Inflammatory macrophage treated with lipopolysaccharide for 1 hour (primary cell): ENCODE data around the gene EFEMP1.

Experiments used
- DNase-seq, 2 donors: peaks; one replicate each; pipeline ENCODE4 v3.0.0-alpha.2; 2020 to 2022

The EFEMP1 gene, protein sequence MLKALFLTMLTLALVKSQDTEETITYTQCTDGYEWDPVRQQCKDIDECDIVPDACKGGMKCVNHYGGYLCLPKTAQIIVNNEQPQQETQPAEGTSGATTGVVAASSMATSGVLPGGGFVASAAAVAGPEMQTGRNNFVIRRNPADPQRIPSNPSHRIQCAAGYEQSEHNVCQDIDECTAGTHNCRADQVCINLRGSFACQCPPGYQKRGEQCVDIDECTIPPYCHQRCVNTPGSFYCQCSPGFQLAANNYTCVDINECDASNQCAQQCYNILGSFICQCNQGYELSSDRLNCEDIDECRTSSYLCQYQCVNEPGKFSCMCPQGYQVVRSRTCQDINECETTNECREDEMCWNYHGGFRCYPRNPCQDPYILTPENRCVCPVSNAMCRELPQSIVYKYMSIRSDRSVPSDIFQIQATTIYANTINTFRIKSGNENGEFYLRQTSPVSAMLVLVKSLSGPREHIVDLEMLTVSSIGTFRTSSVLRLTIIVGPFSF

GRCh38 chr2:55923091-55923981, at the start of gene EFEMP1:
Gene EFEMP1 (minus strand): TSS chr2:55923782. CDS start chr2:55922440, 1,342 bp downstream.
- DNase-seq = no peak

- DNase-seq = no peak
Measured at GRCh38 chr2:55970500-55970899, 46.9 kb upstream of the EFEMP1 start.

GRCh38 chr2:55968941-55969340, 45.4 kb upstream of the EFEMP1 start:
- DNase-seq = no peak

GRCh38 chr2:55966401-55967118, 43.0 kb upstream of the EFEMP1 start:
- DNase-seq = no peak

DNA sequence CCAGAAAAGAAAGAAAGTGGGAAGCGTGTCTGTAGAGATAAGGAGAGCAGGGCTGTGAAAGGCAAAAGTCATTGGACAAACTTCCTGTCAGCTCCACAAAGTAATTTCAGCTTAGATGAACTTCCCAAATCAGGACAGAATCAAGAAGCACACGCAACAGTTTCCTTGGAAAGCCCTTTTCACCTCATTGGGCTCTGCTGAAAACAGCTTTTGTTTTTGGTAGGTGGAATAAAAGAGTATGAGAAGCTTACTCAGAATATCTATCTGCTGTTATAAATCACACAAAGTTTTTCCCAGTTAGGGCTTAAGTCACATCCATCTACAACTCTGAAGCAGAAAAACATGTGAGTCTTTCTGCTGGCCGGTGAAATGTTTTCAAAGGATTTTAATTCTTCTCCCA, 42.4 kb upstream of the EFEMP1 start:
- no peak for DNase-seq

- DNase-seq = no peak
Measured at GRCh38 chr2:55965276-55965675, 41.7 kb upstream of the EFEMP1 start.

DNA sequence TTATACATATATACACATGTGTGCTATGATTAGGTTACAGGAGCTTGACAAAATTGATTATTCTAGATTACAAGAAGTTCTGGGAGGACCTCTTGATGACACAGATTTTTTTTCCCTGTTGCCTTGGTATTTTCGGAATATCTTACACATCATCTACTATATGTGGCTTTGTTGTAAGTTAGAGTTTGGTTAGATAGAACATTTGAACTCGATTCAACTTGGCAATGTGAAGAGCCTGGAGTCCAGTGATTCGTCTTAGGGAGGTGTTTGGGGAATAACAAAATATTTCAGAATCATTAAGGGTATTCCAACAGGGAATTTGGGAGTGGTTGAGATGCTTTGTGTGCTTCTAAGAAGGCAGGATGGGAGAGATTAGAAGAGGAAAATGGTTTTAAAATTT, 39.3 kb upstream of the EFEMP1 start:
- no peak for DNase-seq

DNA sequence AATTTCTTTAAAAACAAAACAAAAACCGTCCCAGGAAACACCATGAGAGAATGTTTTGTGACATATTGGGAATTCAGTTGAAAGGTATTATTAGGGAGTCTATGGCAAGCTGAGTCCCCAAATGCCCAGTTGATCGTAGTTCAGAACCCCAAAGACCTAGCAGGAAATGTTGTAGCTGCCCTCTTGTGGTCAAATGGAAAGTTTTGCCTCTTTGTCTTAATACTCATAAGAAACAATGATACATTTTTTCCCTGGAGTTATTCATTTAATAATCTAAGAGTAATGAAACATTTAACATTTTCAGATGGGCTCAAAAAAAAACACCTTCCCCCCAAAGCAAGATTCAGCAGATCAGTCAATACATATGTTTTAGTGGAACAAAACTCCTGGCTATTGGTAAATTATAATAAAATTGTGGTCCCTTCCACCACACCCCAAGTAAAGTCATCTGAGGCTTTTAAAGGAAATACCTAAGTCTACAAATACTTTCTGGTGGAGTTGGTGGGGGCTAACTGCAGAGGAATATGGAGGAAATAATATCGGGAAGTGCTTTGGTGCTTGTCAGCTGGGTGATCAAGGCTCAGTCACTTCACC, 37.8 kb upstream of the EFEMP1 start:
- DNase-seq = peak; percentile 2 to 55

DNA sequence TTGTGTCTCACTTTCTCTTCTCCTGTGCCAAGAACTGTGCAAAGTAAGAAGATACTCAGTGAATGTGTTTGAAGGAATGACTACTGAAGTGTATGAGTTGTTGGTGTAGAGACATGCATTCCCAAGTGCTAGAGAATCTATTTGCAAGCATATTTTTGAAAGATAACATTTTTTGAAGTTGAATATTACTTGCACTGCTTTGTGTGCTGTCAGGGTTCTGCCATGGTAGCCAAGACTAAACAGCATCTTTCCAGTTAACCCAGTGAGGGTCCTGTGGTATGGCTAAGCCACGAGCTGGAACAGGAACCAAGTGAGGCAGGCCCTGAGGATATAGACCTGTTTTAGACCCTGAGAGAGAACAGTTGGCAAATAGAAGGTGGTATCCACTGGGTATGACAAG, 35.2 kb upstream of the EFEMP1 start:
- no peak for DNase-seq

- no peak for DNase-seq
Measured at GRCh38 chr2:55957142-55957541, 33.6 kb upstream of the EFEMP1 start.

DNA sequence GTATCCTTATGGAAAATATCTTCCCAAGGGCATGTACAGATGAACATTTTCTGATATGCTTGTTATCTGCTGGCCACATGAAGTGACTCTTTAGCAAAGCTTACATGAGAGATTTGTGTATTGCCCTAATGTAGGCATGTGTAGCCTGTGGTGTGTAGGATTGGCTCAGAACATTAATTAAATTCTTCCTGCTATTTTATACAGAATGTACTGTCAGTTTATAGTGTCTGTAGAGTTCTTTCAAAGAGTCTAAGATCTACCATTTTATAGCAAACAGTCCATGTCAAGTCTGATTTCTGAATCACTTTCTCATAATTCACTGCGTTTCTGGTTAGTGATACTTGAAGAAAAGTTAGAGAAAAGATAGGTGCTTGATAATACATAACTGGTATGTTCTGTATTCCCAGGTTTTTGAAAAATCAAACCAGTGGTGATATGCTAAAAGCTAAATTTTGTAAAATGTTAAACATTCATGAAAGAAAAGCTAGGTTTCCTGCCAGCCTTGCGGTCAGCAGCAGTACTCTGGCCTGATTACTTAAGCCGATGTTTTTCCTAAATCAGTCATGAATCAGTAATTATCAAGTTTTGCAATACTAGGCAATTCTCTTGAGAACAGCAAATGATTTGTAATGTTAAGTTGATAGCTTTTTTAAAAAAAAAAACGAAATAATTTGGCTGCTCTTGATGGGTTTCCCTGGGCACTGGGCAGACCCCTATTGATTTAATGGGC, 30.9 kb upstream of the EFEMP1 start:
- no peak for DNase-seq

DNA sequence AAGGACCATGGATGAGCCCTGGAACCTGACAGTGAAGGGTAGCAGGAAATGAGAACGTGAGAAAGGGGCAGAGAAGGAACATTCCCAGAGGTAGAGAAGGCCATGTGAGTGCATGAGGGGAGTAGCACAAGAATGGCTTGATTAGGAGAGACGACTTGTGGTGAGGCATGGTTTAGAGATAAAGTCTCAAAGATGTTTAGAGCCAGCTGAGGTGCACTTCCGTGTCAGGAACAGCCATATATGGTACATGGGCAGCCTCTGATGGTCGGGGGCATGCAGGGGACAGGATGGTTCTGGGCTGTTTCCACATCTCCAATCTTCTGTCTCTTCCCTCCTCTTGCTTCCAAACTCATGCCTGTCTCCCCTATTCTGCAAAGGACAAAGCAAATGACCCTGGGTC, 28.8 kb upstream of the EFEMP1 start:
- DNase-seq = no peak

- no peak for DNase-seq
Measured at GRCh38 chr2:55951533-55951932, 28.0 kb upstream of the EFEMP1 start.

- DNase-seq = no peak
Measured at GRCh38 chr2:55949613-55950012, 26.0 kb upstream of the EFEMP1 start.

DNA sequence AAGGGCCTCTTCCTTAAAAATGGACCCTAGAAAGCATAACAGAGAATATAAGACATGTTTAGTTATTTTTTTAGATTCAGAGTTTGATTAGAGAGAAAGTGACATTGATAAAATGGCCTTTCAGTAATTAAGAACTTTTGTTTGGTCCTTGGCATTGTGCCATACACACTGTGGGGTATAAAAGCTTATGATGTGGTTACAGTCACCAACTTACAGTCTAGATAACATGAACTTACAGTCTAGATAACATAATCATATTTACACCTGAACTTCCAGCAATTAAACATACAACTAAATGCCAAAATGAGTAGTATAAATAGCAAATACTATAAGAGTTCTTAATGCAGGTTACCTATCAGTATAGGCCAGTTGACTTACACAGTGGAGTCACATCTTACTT, 25.6 kb upstream of the EFEMP1 start:
- DNase-seq = no peak

- DNase-seq = no peak
Measured at GRCh38 chr2:55948176-55948923, 24.8 kb upstream of the EFEMP1 start.

- DNase-seq = no peak
Measured at GRCh38 chr2:55947752-55948151, 24.2 kb upstream of the EFEMP1 start.

- no peak for DNase-seq
Measured at GRCh38 chr2:55946793-55947192, 23.2 kb upstream of the EFEMP1 start.

DNA sequence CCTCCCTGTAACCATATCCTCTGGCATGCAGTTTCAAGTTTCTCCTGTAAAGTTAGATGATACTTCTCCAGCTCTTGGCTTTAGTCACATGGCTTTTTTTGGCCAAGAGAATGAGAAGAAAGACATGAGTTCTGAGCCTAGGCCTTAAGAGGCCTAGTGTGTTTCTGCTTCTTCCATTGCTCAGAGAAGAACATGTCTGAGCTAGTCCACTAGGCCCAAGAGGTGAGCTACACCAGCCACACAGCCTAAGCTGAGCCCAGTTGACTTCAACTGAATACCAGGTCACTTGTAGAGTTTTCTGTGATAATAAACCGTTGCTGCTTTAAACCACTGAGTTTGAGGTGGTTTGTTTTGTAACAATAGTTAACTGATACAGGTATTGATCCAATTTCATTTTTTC, 19.9 kb upstream of the EFEMP1 start:
- DNase-seq = no peak

- DNase-seq = no peak
Measured at GRCh38 chr2:55936351-55936750, 12.8 kb upstream of the EFEMP1 start.

- DNase-seq = no peak
Measured at GRCh38 chr2:55934337-55934736, 10.8 kb upstream of the EFEMP1 start.
